Measurements from ENCODE around the gene MAPK8IP3.
A peak's percentile ranks its signal among the peaks of the same experiment; 100 is the strongest.

Gene MAPK8IP3

GRCh38 chr16:1766701-1767100, 60.7 kb downstream of the MAPK8IP3 start:
- no peak for TF ChIP-seq CTCF (IDR thresholded peaks at IDR 0.05; ENCODE audit: control insufficient read depth, extremely low read depth, insufficient read depth)
- H3K4me3 ChIP-seq (ENCODE audit: low read depth, low read length), result no peak overlapping the region
- DNase-seq (ENCODE audit: low read depth), result no peak

GRCh38 chr16:1767116-1767994, 61.4 kb downstream of the MAPK8IP3 start:
- H3K4me3 ChIP-seq (ENCODE audit: low read depth, low read length), result no peak overlapping the region
- DNase-seq (ENCODE audit: low read depth), result no peak
- TF ChIP-seq CTCF (IDR thresholded peaks at IDR 0.05; ENCODE audit: control insufficient read depth, extremely low read depth, insufficient read depth), result no peak

DNA sequence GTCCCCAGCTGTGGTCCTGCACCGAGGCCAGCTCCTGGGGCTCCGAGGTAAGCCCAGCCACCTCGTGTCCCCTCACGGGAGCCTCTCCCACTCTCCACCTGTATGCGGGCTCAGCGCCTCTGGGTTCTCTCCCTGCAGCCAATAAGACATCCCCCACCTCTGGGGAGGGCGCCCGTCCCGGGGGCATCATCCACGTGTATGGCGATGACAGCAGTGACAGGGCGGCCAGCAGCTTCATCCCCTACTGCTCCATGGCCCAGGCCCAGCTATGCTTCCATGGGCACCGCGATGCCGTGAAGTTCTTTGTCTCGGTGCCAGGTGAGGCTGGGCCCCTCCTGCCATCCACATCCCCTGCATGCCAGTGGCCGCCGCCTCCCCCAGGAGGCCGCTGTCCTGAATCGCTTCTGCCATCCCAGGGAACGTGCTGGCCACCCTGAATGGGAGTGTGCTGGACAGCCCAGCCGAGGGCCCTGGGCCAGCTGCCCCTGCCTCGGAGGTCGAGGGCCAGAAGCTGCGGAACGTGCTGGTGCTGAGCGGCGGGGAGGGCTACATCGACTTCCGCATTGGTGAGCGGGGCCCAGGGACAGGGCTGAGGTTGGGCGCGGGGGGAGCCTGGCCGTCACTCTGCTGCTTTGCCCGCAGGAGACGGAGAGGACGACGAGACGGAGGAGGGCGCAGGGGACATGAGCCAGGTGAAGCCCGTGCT, 62.2 kb downstream of the MAPK8IP3 start:
- H3K4me3 ChIP-seq (ENCODE audit: low read depth, low read length), result no peak overlapping the region
- no peak for TF ChIP-seq CTCF (IDR thresholded peaks at IDR 0.05; ENCODE audit: control insufficient read depth, extremely low read depth, insufficient read depth)

GRCh38 chr16:1768767-1769401, 62.9 kb downstream of the MAPK8IP3 start:
- no peak for DNase-seq (ENCODE audit: low read depth)
- no peak for TF ChIP-seq CTCF (IDR thresholded peaks at IDR 0.05; ENCODE audit: control insufficient read depth, extremely low read depth, insufficient read depth)
- no peak overlapping the region for H3K4me3 ChIP-seq (ENCODE audit: low read depth, low read length)

More for the DNA sequence above, 62.2 kb downstream of the MAPK8IP3 start:
- DNase-seq (ENCODE audit: low read depth), result no peak

GRCh38 chr16:1769402-1770300, 63.7 kb downstream of the MAPK8IP3 start:
- peak overlapping the region; percentile 94 for H3K4me3 ChIP-seq (ENCODE audit: low read depth, low read length)
- no peak for TF ChIP-seq CTCF (IDR thresholded peaks at IDR 0.05; ENCODE audit: control insufficient read depth, extremely low read depth, insufficient read depth)
- no peak for DNase-seq (ENCODE audit: low read depth)

Data from LNCaP clone FGC (cell line).